ENCODE measurements around the gene ANKRD13A. TPM values are rescaled to one million over a fixed set of nuclear protein-coding genes. Genes with fewer than 3 reads are reported as not detected.

Gene ANKRD13A
- total and polyA plus RNA-seq, 2 of the 8 experiments (the other 6 are each of a cell fraction or from before 2014, with no cell fraction given) = 16.8 to 21.4 TPM

DNA sequence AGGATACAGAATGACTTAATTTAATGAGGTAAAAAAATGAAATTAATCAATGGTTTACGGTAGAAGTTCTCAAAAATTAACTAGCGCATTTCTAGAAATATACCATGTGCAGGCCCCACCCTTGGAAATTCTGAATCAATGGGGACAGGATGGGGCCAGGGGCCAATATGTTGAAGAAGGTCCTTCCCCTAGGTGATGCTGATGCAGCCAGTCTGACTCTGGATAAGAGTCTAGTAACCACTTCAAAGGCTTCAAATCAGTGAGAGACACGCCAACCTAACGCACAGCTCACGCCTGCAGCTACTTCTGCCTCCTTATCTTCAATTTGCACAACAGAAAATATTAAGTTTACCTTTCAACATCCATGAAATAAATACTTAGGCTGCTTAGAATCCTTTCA, 17.9 kb upstream of the ANKRD13A start (continued):
- TF ChIP-seq PHF8 (conservative IDR thresholded peaks at IDR 0.05; ENCODE audit: low read depth, low read length) (no peak), HDAC6 (IDR thresholded peaks at IDR 0.05; ENCODE audit: low read depth, low read length) (no peak), SRF (IDR thresholded peaks at IDR 0.05; ENCODE audit: low read depth, low read length) (no peak), TEAD4 (IDR thresholded peaks at IDR 0.05; ENCODE audit: low read depth, low read length) (no peak), RFX5 (IDR thresholded peaks at IDR 0.05; ENCODE audit: borderline replicate concordance, low read depth, low read length) (no peak), CREB1 (IDR thresholded peaks at IDR 0.05) (no peak)
- TF ChIP-seq, protein P1, sequence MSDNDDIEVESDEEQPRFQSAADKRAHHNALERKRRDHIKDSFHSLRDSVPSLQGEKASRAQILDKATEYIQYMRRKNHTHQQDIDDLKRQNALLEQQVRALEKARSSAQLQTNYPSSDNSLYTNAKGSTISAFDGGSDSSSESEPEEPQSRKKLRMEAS (IDR thresholded peaks at IDR 0.05) = no peak

Measured in H1 (cell line).